Raji (cell line): ENCODE results near the gene AVPR1B.

ENCODE experiments used
- POLR2A ChIP-seq: IDR thresholded peaks from 2 replicates; pipeline ENCODE4 v1.6.1; 2011; ENCODE audit warnings: low read depth, low read length, control low read depth; ENCODE audit not compliant: insufficient read depth

Gene AVPR1B

GRCh38 chr1:206103979-206104378 is 13.2 kb downstream of the AVPR1B start:
- no peak for TF ChIP-seq POLR2A

DNA sequence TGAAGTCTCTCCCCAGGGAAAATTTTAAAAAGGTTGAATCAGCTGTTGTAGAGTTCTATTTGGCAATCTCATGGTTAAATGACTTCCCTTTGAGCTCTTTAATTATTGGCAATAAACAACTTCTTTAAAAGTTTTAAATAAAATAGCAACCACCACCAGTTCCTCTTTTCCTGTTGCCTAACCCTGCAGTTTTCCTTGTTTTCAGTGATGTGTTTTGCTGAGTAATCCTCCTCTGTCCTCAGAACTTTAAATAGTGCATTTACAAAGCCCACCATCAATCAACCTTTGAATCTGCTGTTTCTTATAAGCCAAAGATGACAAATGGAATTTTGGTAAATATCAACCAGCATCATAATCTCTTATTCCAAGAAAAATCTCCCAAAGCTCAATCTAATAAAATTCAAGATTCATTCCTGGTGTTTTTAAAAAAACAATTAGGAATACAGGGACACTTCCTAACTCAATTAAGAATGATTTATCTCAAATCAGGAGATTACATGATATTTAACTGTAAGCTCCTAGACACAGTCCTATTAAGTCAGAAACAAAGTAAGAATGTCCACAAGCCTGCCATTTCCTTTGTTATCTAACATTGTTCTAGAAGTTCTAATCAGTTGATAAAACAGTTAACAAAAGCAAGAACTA is 14.8 kb downstream of the AVPR1B start:
- TF ChIP-seq POLR2A, result no peak

GRCh38 chr1:206101351-206102045 is 15.7 kb downstream of the AVPR1B start:
- no peak for TF ChIP-seq POLR2A

- no peak for TF ChIP-seq POLR2A
These were observed 16.9 kb downstream of the AVPR1B start for GRCh38 chr1:206100226-206100815.

DNA sequence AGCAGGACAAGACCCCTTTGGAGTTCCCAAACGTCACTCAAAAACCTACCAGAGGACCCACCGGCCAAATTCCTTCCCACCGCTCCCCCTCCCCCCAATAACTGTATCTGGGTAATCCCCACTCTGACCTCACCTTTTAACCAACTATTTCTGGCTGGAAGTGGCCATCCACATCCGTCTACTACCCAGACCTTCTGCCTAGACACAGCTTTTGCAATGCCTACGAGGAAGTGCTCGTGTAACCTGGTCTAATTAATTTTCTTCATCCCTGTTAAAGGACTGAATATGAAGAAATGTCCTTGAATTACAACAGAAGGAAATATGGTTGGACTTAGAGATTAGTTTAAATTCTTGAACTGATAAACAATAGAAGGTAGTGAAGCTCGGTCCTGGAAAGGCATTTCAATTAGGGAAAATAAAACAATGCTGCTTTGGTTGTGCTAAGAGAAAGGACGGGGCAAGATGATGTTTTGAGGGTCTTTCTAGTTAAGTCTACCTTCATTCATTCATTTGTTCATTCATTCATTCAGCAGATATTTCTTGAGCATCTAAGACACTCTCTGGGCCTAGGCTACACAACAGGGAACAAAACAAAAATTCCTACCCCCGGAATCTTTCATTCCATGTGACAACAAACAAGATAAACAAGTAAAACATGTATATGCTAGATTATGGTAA is 18.8 kb downstream of the AVPR1B start:
- TF ChIP-seq POLR2A, result no peak

GRCh38 chr1:206097381-206097780 is 19.8 kb downstream of the AVPR1B start:
- TF ChIP-seq POLR2A, result no peak

GRCh38 chr1:206094024-206094423 is 23.2 kb downstream of the AVPR1B start:
- TF ChIP-seq POLR2A, result no peak

- no peak for TF ChIP-seq POLR2A
These were observed 27.8 kb downstream of the AVPR1B start for GRCh38 chr1:206089341-206089740.

DNA sequence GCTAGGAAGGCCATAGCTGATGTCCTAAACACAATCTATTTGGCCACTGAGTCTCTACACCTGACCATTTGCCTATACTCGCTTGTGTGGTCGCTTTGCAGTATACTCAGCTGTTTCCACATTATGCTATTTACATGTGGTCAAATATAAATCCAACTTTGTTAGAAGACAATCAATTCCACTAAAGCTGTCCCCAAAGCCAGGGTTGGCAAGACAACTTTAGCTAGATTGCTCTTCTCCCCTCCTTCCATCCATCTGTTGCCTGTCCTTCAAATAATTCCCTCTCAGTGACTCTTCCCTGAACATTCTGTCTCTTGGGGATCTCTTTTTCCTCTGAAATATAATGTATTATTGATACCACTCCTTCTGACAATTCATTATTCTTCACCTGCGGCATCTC is 30.1 kb downstream of the AVPR1B start:
- TF ChIP-seq POLR2A, result no peak

DNA sequence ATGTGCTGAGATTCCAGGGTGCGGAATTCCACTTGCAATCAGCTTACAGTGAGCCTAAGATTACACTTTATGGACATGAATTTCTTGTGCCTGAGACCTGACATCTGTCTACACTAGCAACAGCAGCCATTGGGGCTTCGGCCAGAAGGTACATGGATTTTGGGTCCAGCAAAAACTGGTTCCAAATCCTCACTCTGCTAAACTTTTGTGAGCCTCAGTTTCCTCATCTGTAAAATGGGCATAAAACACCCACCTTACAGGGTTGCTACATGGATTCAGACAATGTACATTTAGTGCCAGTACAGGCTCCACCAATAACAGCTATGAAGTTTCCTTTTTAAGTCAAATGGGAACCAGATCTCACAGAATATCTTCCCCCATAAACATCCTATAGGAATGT is 33.4 kb downstream of the AVPR1B start:
- no peak for TF ChIP-seq POLR2A

DNA sequence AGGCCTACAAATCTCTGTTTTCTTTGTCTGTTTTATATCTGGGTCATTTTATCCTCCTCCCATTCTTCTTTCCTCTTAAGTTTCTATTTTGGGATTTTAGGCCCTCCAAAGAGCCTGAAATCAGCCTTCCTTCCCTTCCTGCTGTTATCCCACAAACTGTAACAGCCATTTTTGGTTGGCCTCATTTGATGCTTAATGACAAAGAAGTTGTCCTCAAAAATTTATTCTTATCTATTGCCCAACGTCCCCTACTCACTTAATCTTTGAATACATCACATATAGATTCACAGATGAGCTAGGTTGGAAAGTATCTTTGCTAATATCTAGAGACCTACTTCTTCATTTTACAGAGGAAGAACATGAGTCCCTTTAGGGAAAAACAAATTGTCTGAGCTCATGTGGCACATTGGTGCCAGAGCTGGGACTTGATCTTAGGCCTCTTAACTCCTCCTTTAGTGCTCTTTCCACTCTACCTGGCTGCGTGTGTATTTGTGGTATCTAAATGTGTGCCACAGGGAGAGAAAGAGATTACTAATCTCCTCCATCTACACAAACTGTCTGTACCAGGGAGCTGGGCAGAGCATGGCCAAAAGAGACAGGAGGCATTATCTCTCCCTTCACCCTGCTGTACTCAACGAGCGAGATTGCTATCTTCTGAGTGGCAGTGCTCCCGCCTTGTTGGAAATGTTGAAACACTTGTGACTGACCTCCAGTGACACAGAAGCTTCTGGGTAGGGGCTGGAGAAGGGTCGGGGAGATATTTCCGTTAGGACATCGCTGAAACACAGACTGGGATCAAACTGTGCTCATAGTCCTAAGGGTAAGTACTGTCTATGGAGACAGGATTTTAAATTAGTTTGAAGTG is 34.1 kb downstream of the AVPR1B start:
- no peak for TF ChIP-seq POLR2A

DNA sequence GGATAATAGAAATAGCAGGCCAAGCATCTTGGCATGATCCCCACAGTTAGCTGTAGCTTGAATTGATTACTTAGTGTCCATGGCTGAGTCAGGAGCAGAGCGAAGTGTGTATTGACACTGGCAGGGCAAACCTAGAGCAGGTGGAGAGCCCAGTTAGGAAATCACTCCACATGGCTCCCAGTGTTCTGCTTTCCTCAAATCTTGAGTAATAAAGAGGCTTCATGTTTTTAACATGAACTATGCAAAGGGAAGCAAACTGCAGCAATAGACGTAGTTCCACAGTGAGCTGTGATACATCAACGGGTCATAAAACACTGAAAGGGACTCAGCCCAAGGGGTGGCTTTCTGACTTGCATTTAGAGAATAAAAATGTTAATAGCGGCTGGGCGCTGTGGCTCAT is 35.3 kb downstream of the AVPR1B start:
- no peak for TF ChIP-seq POLR2A

- no peak for TF ChIP-seq POLR2A
These were observed 37.0 kb downstream of the AVPR1B start for GRCh38 chr1:206080026-206080820.

- no peak for TF ChIP-seq POLR2A
These were observed 38.1 kb downstream of the AVPR1B start for GRCh38 chr1:206079135-206079534.
